IMR-90 (cell line): ENCODE measurements around the gene TMEM233. TPM values are rescaled to one million over a fixed set of nuclear protein-coding genes. Genes with fewer than 3 reads are reported as not detected.
"Not testable (repeated sequence)": the region's sequence is repeated elsewhere in the genome, so short reads cannot be mapped to it uniquely, and the experiment has no call there.

ENCODE experiments used
- ATAC-seq: fragments of 200-7000 bp; cut with Tn5 transposase; 2 replicates; pipeline ENCODE4 v1.9.1; 2020; ENCODE audit warnings: low read depth, mild to moderate bottlenecking, moderate library complexity
- BruUV-seq: library from RNA; stranded (reverse); fragments of 400-500 nt; replicated peaks from 2 replicates; lab custom pipeline; 2021; lab: Mats Ljungman, UMichigan
- CTCF ChIA-PET: fragments of 300-600 bp; formaldehyde crosslinking; extraction: SDS; loops from one replicate; lab custom pipeline; 2021; ENCODE audit warnings: antibody characterized with exemption; lab: Yijun Ruan, JAX
- POLR2A ChIA-PET: fragments of 300-600 bp; sonication (Branson Sonifier 250); formaldehyde crosslinking; loops from one replicate; lab custom pipeline; 2022; ENCODE audit warnings: antibody characterized with exemption; ENCODE audit not compliant: unreplicated experiment; lab: Charles Lee
- DNase-seq: peaks from one replicate; pipeline ENCODE4 v3.0.0; 2013
- H2AFZ ChIP-seq: replicated peaks from 2 replicates; pipeline ENCODE3; 2013; ENCODE audit warnings: low read length, mild to moderate bottlenecking; ENCODE audit not compliant: poor library complexity
- H2AK5ac ChIP-seq: 2 replicates; pipeline ENCODE4 v1.6.1; 2013; ENCODE audit warnings: low read depth, low read length, inconsistent platforms
- H2AK9ac ChIP-seq: replicated peaks from 2 replicates; pipeline ENCODE3; 2013; ENCODE audit warnings: mild to moderate bottlenecking, low read depth, low read length, moderate library complexity; ENCODE audit not compliant: poor library complexity
- H2BK120ac ChIP-seq: 2 replicates; pipeline ENCODE4 v1.6.1; 2013; ENCODE audit warnings: low read depth, low read length, inconsistent platforms
- H2BK15ac ChIP-seq: 3 replicates; pipeline ENCODE4 v1.6.1; 2013; ENCODE audit warnings: low read depth, low read length, inconsistent platforms
- H2BK20ac ChIP-seq: 2 replicates; pipeline ENCODE4 v1.6.1; 2013; ENCODE audit warnings: low read depth, mild to moderate bottlenecking, inconsistent platforms, low read length, moderate library complexity
- H2BK5ac ChIP-seq: 2 replicates; pipeline ENCODE4 v1.6.1; 2013; ENCODE audit warnings: mild to moderate bottlenecking, low read depth, low read length, inconsistent platforms; ENCODE audit not compliant: poor library complexity, severe bottlenecking
- H3K14ac ChIP-seq: replicated peaks from 2 replicates; pipeline ENCODE4 v1.6.1; 2013; ENCODE audit warnings: low read depth, low read length, inconsistent platforms
- H3K18ac ChIP-seq: 2 replicates; pipeline ENCODE4 v1.6.1; 2013; ENCODE audit warnings: low read depth, low read length, control low read depth
- H3K23ac ChIP-seq: 2 replicates; pipeline ENCODE4 v1.6.1; 2013; ENCODE audit warnings: low read depth, low read length, inconsistent platforms
- H3K27ac ChIP-seq: 2 replicates; pipeline ENCODE4 v1.5.1; 2013; ENCODE audit warnings: mild to moderate bottlenecking, control low read depth, low read length; ENCODE audit not compliant: insufficient read depth
- H3K27me3 ChIP-seq: 2 replicates; pipeline ENCODE4 v1.6.1; 2013; ENCODE audit warnings: low read length; ENCODE audit not compliant: control insufficient read depth, insufficient read depth
- H3K36me3 ChIP-seq: 2 replicates; pipeline ENCODE4 v1.6.1; 2013; ENCODE audit warnings: low read length, mixed read lengths; ENCODE audit not compliant: control insufficient read depth, insufficient read depth
- H3K4ac ChIP-seq: 2 replicates; pipeline ENCODE4 v1.6.1; 2013; ENCODE audit warnings: low read depth, low read length, inconsistent platforms
- H3K4me1 ChIP-seq: 2 replicates; pipeline ENCODE4 v1.6.1; 2013; ENCODE audit warnings: low read length, mixed read lengths; ENCODE audit not compliant: control insufficient read depth, insufficient read depth
- H3K4me2 ChIP-seq: 2 replicates; pipeline ENCODE4 v1.6.1; 2013; ENCODE audit warnings: low read depth, mild to moderate bottlenecking, control low read depth, low read length, moderate library complexity
- H3K4me3 ChIP-seq: 2 replicates; pipeline ENCODE4 v1.5.1; 2013; ENCODE audit warnings: low read depth, mild to moderate bottlenecking, control low read depth, low read length, moderate library complexity; ENCODE audit not compliant: insufficient read depth
- H3K56ac ChIP-seq: 2 replicates; pipeline ENCODE4 v1.6.1; 2013; ENCODE audit warnings: low read length, inconsistent platforms; ENCODE audit not compliant: insufficient read depth; ENCODE audit errors: extremely low read depth
- H3K79me1 ChIP-seq, 2 experiments: 2 replicates each; pipeline ENCODE4 v1.6.1; 2013; ENCODE audit warnings: low read length in 2 of 2, inconsistent platforms in 1 of 2, low read depth in 1 of 2
- H3K9ac ChIP-seq: 2 replicates; pipeline ENCODE4 v1.6.1; 2013; ENCODE audit warnings: low read depth, low read length, control low read depth
- H3K9me1 ChIP-seq: 2 replicates; pipeline ENCODE4 v1.6.1; 2013; ENCODE audit warnings: low read length, inconsistent platforms; ENCODE audit not compliant: insufficient read depth
- H3K9me3 ChIP-seq: 2 replicates; pipeline ENCODE4 v1.6.1; 2013; ENCODE audit warnings: low read length; ENCODE audit not compliant: control insufficient read depth, insufficient read depth
- H4K20me1 ChIP-seq: 2 replicates; pipeline ENCODE4 v1.6.1; 2013; ENCODE audit warnings: low read length, inconsistent platforms; ENCODE audit not compliant: insufficient read depth
- H4K5ac ChIP-seq: 2 replicates; pipeline ENCODE4 v1.6.1; 2013; ENCODE audit warnings: mild to moderate bottlenecking, low read depth, low read length, control low read depth
- H4K8ac ChIP-seq, 2 experiments: 2 replicates each; pipeline ENCODE4 v1.6.1; 2013; ENCODE audit warnings: low read depth in 2 of 2, low read length in 2 of 2, control low read depth in 1 of 2, inconsistent platforms in 1 of 2
- H4K91ac ChIP-seq: 2 replicates; pipeline ENCODE4 v1.6.1; 2013; ENCODE audit warnings: low read depth, low read length, inconsistent platforms; ENCODE audit not compliant: insufficient read depth
- WGBS, 2 experiments: methylation state at CpG; one replicate each; pipeline versions ENCODE4 v1.1.5 to v1.1.7; 2013; ENCODE audit warnings: missing lambda C conversion rate in 2 of 2; ENCODE audit not compliant: insufficient read length in 1 of 2; ENCODE audit errors: extremely low coverage in 2 of 2; 5-methylcytosine and 5-hydroxymethylcytosine counted together
- dilution Hi-C: fragments of 300-500 bp; cut with HindIII; formaldehyde crosslinking; loops from one replicate; pipeline ENCODE4 v1.14.3; 2018; ENCODE audit warnings: low sequenced_read_pairs; ENCODE audit not compliant: unreplicated experiment
- in situ Hi-C: fragments of 300-500 bp; cut with MboI; formaldehyde crosslinking; loops from 3 replicates; pipeline ENCODE4 v1.14.3; 2019; ENCODE audit warnings: low sequenced_read_pairs, inconsistent platforms, mixed read lengths
- intact Hi-C: fragments of 100-400 bp; cut with micrococcal nuclease; formaldehyde crosslinking; loops from 2 replicates; pipeline ENCODE4 v1.10.0; 2022
- polyA plus RNA-seq, 3 experiments: library from polyadenylated mRNA; depleted of rRNA; stranded (reverse); fragments of >200 nt; gene quantifications; 2 replicates each; pipeline ENCODE4 v1.2.3, GENCODE V29; 2012; ENCODE audit warnings: low replicate concordance in 1 of 3
- total RNA-seq: library from RNA; depleted of rRNA; stranded (reverse); fragments of >200 nt; gene quantifications from 2 replicates; pipeline ENCODE4 v1.2.3, GENCODE V29; 2012

TMEM233 gene
- total and polyA plus RNA-seq, 2 of the 4 experiments (the other 2 are of a cell fraction), result not detected

DNA sequence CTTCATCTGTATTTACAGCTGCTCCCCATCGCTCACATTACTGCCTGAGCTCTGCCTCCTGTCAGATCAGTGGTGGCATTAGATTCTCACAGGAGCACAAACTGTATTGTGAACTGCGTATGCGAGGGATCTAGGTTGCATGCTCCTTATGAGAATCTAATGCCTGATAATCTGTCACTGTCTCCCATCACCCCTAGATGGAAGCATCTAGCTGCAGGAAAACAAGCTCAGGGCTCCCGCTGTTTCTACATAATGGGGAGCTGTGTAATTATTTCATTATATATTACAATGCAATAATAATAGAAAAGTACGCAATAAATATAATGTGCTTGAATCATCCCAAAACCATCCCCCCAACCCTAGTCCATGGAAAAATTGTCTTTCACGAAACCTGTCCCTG, 64.6 kb downstream of the TMEM233 start:
- 60% methylated on average over 1 of the region's 6 CpGs; no CpG with 5 or more reads in 1 of the 2 experiments for WGBS, 2 experiments
- H2AK9ac ChIP-seq, H3K27me3 ChIP-seq, H3K18ac ChIP-seq, H3K4me3 ChIP-seq, H3K23ac ChIP-seq, H3K56ac ChIP-seq, H2BK15ac ChIP-seq, H3K27ac ChIP-seq, H3K4ac ChIP-seq, H3K9me1 ChIP-seq, H2AFZ ChIP-seq, H2BK120ac ChIP-seq, DNase-seq, H2BK20ac ChIP-seq, H3K9ac ChIP-seq, BruUV-seq, H3K14ac ChIP-seq, H4K8ac ChIP-seq, H2BK5ac ChIP-seq, H3K36me3 ChIP-seq, dilution Hi-C loops, H4K5ac ChIP-seq, H3K4me2 ChIP-seq, ATAC-seq, intact Hi-C loops, H4K91ac ChIP-seq, H3K79me1 ChIP-seq, H2AK5ac ChIP-seq, in situ Hi-C loops, H3K4me1 ChIP-seq, POLR2A ChIA-PET, H3K9me3 ChIP-seq, H4K20me1 ChIP-seq: not testable (repeated sequence)
- CTCF ChIA-PET, result interaction anchor here (1.4 kb wide), 1 partner anchor 10 kb away, joined by 7 read pairs; the partner anchor contains the start of gene PRKAB1
